Mesenchymal stem cell (in vitro differentiated cells and primary cell): ENCODE measurements around the gene OLFM2.

ENCODE experiments used
- DNase-seq: peaks from one replicate; pipeline ENCODE4 v3.0.0-alpha.2; 2013
- H2AFZ ChIP-seq: one replicate; pipeline ENCODE4 v1.6.1; 2013; ENCODE audit warnings: low read depth, mild to moderate bottlenecking, control low read depth, inconsistent platforms, low read length, moderate library complexity
- H2AK5ac ChIP-seq: 2 replicates; pipeline ENCODE4 v1.6.1; 2013; ENCODE audit warnings: low read length, moderate library complexity, mild to moderate bottlenecking, inconsistent platforms; ENCODE audit not compliant: severe bottlenecking
- H2BK120ac ChIP-seq: one replicate; pipeline ENCODE4 v1.6.1; 2013; ENCODE audit warnings: low read depth, mild to moderate bottlenecking, inconsistent platforms, low read length, moderate library complexity
- H2BK12ac ChIP-seq, 2 experiments: one replicate each; pipeline ENCODE4 v1.6.1; 2013; ENCODE audit warnings: inconsistent platforms in 2 of 2, low read length in 2 of 2, mild to moderate bottlenecking in 2 of 2, moderate library complexity in 2 of 2, control low read depth in 1 of 2
- H2BK15ac ChIP-seq: one replicate; pipeline ENCODE4 v1.6.1; 2013; ENCODE audit warnings: mild to moderate bottlenecking, low read depth, inconsistent platforms; ENCODE audit not compliant: poor library complexity, severe bottlenecking
- H2BK5ac ChIP-seq: 2 replicates; pipeline ENCODE4 v1.6.1; 2013; ENCODE audit warnings: low read depth, mild to moderate bottlenecking, low read length, control low read depth, inconsistent platforms; ENCODE audit not compliant: poor library complexity, severe bottlenecking
- H3K14ac ChIP-seq, 2 experiments: one replicate each; pipeline ENCODE4 v1.6.1; 2013; ENCODE audit warnings: inconsistent platforms in 2 of 2, low read length in 2 of 2, control low read depth in 1 of 2, mild to moderate bottlenecking in 1 of 2, moderate library complexity in 1 of 2
- H3K18ac ChIP-seq, 2 experiments: one replicate each; pipeline ENCODE4 v1.6.1; 2013; ENCODE audit warnings: inconsistent platforms in 2 of 2, low read length in 2 of 2, control low read depth in 1 of 2, low read depth in 1 of 2, mild to moderate bottlenecking in 1 of 2
- H3K23ac ChIP-seq, 2 experiments: one replicate each; pipeline ENCODE4 v1.6.1; 2013; ENCODE audit warnings: inconsistent platforms in 2 of 2, low read length in 2 of 2, mild to moderate bottlenecking in 2 of 2, moderate library complexity in 2 of 2, control low read depth in 1 of 2
- H3K27ac ChIP-seq: 2 replicates; pipeline ENCODE4 v1.5.1; 2013; ENCODE audit warnings: mild to moderate bottlenecking, moderate library complexity, low read length, control low read depth, inconsistent platforms; ENCODE audit not compliant: poor library complexity, severe bottlenecking
- H3K27me3 ChIP-seq, 2 experiments: 2 replicates each; pipeline versions ENCODE4 v1.6.1 to v1.7.0; 2013; ENCODE audit warnings: low read length in 2 of 2, mild to moderate bottlenecking in 2 of 2, moderate library complexity in 2 of 2, control low read depth in 1 of 2, inconsistent platforms in 1 of 2; ENCODE audit not compliant: control insufficient read depth in 1 of 2, insufficient read depth in 1 of 2
- H3K36me3 ChIP-seq, 2 experiments: 2 replicates each; pipeline versions ENCODE4 v1.6.1 to v1.7.0; 2013; ENCODE audit warnings: low read length in 2 of 2, control low read depth in 1 of 2, inconsistent platforms in 1 of 2, low read depth in 1 of 2, mild to moderate bottlenecking in 1 of 2; ENCODE audit not compliant: insufficient read depth in 2 of 2, control insufficient read depth in 1 of 2
- H3K4ac ChIP-seq, 2 experiments: one replicate each; pipeline ENCODE4 v1.6.1; 2013; ENCODE audit warnings: inconsistent platforms in 2 of 2, low read length in 2 of 2, mild to moderate bottlenecking in 2 of 2, moderate library complexity in 2 of 2, control low read depth in 1 of 2, low read depth in 1 of 2
- H3K4me1 ChIP-seq: 2 replicates; pipeline ENCODE4 v1.6.1; 2013; ENCODE audit warnings: low read depth, low read length, control low read depth; ENCODE audit not compliant: control insufficient read depth, insufficient read depth
- H3K4me2 ChIP-seq: 2 replicates; pipeline ENCODE4 v1.6.1; 2013; ENCODE audit warnings: low read length, mild to moderate bottlenecking, inconsistent platforms; ENCODE audit not compliant: poor library complexity, severe bottlenecking
- H3K4me3 ChIP-seq, 2 experiments: 2 replicates each; pipeline versions ENCODE4 v1.5.1 to v1.7.0; 2013; ENCODE audit warnings: low read length in 2 of 2, mild to moderate bottlenecking in 2 of 2, control low read depth in 1 of 2, low read depth in 1 of 2; ENCODE audit not compliant: insufficient read depth in 1 of 2
- H3K79me1 ChIP-seq: replicated peaks from 2 replicates; pipeline ENCODE4 v1.6.1; 2013; ENCODE audit warnings: mild to moderate bottlenecking, control low read depth, low read length, inconsistent platforms; ENCODE audit not compliant: poor library complexity, severe bottlenecking
- H3K9ac ChIP-seq: 2 replicates; pipeline ENCODE4 v1.7.0; 2013; ENCODE audit warnings: mild to moderate bottlenecking, low read length, moderate library complexity
- H3K9me3 ChIP-seq: 2 replicates; pipeline ENCODE4 v1.7.0; 2013; ENCODE audit warnings: mild to moderate bottlenecking, low read length; ENCODE audit not compliant: control insufficient read depth
- H4K8ac ChIP-seq: one replicate; pipeline ENCODE4 v1.6.1; 2013; ENCODE audit warnings: inconsistent platforms, mild to moderate bottlenecking, low read length, moderate library complexity
- H4K91ac ChIP-seq: one replicate; pipeline ENCODE4 v1.6.1; 2013; ENCODE audit warnings: mild to moderate bottlenecking, low read length, inconsistent platforms
- WGBS: methylation state at CpG from one replicate; pipeline ENCODE4 v1.1.7; 2013; ENCODE audit warnings: mixed read lengths; 5-methylcytosine and 5-hydroxymethylcytosine counted together

The OLFM2 gene

DNA sequence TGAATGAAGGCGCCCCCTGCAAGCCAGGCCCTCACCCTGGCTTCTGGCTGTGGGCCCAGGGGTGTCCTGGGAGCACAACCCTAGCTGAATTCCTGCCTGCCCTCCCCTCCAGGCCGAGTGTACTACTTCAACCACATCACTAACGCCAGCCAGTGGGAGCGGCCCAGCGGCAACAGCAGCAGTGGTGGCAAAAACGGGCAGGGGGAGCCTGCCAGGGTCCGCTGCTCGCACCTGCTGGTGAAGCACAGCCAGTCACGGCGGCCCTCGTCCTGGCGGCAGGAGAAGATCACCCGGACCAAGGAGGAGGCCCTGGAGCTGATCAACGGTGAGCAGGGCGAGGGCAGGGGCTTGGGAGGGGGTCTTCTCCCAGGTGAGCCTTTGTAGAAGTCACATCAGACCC, 98.0 kb downstream of the OLFM2 start:
- H4K8ac ChIP-seq: no peak overlapping the region
- H3K4me2 ChIP-seq: no peak overlapping the region
- no peaks in the 10 kb centered on the region for H3K27me3 ChIP-seq
- H3K9me3 ChIP-seq: no peaks in the 10 kb centered on the region
- H3K9ac ChIP-seq: no peak overlapping the region
- H3K4me3 ChIP-seq: no peak overlapping the region
- no peak overlapping the region for H3K18ac ChIP-seq
- H4K91ac ChIP-seq: no peak overlapping the region
- over 99% methylated on average over 15 of the region's 15 CpGs for WGBS
- peaks cover 54% of the 10 kb centered on the region for H3K79me1 ChIP-seq
- no peak overlapping the region for H2BK120ac ChIP-seq
- H3K14ac ChIP-seq: no peak overlapping the region
- no peak overlapping the region for H2BK5ac ChIP-seq
- DNase-seq: no peak
- H2AK5ac ChIP-seq: no peak overlapping the region
- peak overlapping the region in 1 of 2 experiments; percentile 46 for H3K23ac ChIP-seq
- H3K27ac ChIP-seq: no peak overlapping the region
- H2AFZ ChIP-seq: no peak overlapping the region
- H3K36me3 ChIP-seq: peaks cover 48 to 55% of the 10 kb centered on the region in 2 experiments
- H3K4ac ChIP-seq: no peak overlapping the region
- no peak overlapping the region for H2BK15ac ChIP-seq
- H2BK12ac ChIP-seq: no peak overlapping the region
- H3K4me1 ChIP-seq: peaks cover 10% of the 10 kb centered on the region

- no peak overlapping the region for H3K18ac ChIP-seq
- peak overlapping the region in 1 of 2 experiments; percentile 99 for H3K4me3 ChIP-seq
- DNase-seq: peak; percentile 44
- H3K23ac ChIP-seq: no peak overlapping the region
- no peak overlapping the region for H2BK120ac ChIP-seq
- no peaks in the 10 kb centered on the region for H3K27me3 ChIP-seq
- 35% methylated on average over 3 of the region's 5 CpGs for WGBS
- peak overlapping the region; percentile 93 for H3K9ac ChIP-seq
- H3K4me1 ChIP-seq: peaks cover 8% of the 10 kb centered on the region
- H2AFZ ChIP-seq: no peak overlapping the region
- H3K14ac ChIP-seq: no peak overlapping the region
- no peak overlapping the region for H2AK5ac ChIP-seq
- no peak overlapping the region for H2BK5ac ChIP-seq
- no peak overlapping the region for H3K4ac ChIP-seq
- peaks cover 29 to 36% of the 10 kb centered on the region in 2 experiments for H3K36me3 ChIP-seq
- H4K8ac ChIP-seq: no peak overlapping the region
- no peak overlapping the region for H4K91ac ChIP-seq
- no peak overlapping the region for H2BK12ac ChIP-seq
- peak overlapping the region; percentile 49 for H3K4me2 ChIP-seq
- H3K79me1 ChIP-seq: peaks cover 37% of the 10 kb centered on the region
- no peak overlapping the region for H2BK15ac ChIP-seq
- no peak overlapping the region for H3K27ac ChIP-seq
- no peaks in the 10 kb centered on the region for H3K9me3 ChIP-seq
Observed at GRCh38 chr19:9836021-9836420, 100.3 kb downstream of the OLFM2 start.

DNA sequence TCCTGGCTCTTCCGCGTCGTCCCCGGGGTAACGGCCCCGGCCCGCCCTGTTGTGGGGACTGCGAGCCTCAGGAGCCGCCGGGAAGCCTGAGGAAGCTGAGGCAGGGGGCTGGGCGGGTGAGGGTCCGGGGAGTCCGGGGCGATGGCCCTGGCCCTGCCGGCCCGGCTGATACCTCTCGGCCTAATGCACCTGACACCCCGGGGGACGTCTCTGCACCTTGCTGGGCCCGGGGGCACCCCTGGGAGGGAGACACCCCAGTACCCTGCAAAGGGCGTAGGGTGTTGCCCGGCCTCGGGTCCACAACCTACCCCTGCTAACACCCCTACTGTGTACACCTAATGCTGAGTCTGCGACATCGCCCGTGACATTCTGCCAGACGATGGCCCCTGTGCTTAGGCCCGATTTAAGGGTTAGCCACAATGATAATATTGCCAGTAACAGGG, 100.8 kb downstream of the OLFM2 start:
- Histone ChIP-seq H3K27me3 (no peaks in the 10 kb centered on the region), H4K8ac (peak overlapping the region; percentile 35), H3K14ac (no peak overlapping the region), H2BK15ac (no peak overlapping the region), H3K4ac (peak overlapping the region; percentile 1 to 15), H3K9ac (peak overlapping the region; percentile 93), H2AK5ac (no peak overlapping the region), H2BK12ac (no peak overlapping the region), H3K18ac (peak overlapping the region; percentile 67 to 82), H3K9me3 (no peaks in the 10 kb centered on the region), H3K23ac (peak overlapping the region in 1 of 2 experiments; percentile 31), H4K91ac (no peak overlapping the region), H3K36me3 (peaks cover 29 to 33% of the 10 kb centered on the region in 2 experiments), H3K4me2 (peak overlapping the region; percentile 49), H3K79me1 (peaks cover 35% of the 10 kb centered on the region), H2BK5ac (no peak overlapping the region), H2AFZ (peak overlapping the region; percentile 68), H3K4me3 (peak overlapping the region; percentile 88 to 99), H3K27ac (no peak overlapping the region), H2BK120ac (peak overlapping the region; percentile 66), H3K4me1 (peaks cover 8% of the 10 kb centered on the region)
- WGBS: 4% methylated on average over 23 of the region's 28 CpGs
- no peak for DNase-seq

DNA sequence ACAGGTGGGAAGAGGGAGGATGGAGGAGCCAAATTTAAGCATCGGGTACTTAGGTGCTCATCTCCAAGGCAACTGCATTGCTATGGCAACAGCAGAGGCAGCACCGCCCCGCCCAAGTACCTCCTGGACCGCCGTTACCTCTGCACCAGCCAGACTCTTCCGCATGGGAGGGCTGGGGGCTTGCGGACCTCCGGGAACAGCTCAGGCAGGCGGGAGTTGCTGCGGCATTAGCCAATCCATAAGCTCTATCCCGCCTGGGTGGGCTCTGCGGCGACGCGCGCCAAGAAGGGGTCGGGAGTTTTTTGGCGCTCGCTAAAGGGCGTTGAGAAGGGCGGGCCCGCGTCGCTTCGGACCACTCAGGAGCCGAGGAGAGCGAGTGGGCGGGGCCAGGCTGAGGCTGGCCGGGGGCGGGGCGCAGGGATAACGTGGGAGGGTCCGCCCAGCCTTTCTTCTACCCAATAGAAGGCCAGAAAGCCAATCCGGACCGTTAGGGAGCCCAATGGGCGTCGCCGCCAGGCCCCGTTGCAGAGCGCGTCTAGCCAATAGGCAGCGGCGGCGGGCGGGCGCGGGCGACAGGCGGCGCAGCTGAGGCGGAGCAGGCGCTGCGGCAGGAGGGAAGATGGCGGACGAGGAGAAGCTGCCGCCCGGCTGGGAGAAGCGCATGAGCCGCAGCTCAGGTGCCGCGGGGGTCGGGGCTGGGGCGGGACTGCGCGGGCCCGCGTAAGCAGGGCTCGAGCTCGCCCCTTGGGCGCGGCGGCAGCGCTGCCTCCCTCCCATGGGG, 101.4 kb downstream of the OLFM2 start, which contains the start of gene PIN1:
TSS of gene PIN1 (plus strand) at position 593 of the 781 bp plus-strand sequence. CDS start at position 620, 27 bp downstream.
- Histone ChIP-seq H3K14ac (no peak within 1 kb of the TSS), H3K23ac (peak within 1 kb of the TSS in 1 of 2 experiments; percentile 31), H3K4me3 (peak within 1 kb of the TSS; percentile 88 to 99), H3K4me2 (peak within 1 kb of the TSS; percentile 88), H3K9me3 (no peaks in the 10 kb centered on the region), H2BK120ac (peak within 1 kb of the TSS; percentile 66), H3K36me3 (peaks cover 30 to 33% of the 10 kb centered on the region in 2 experiments), H2AFZ (peak within 1 kb of the TSS; percentile 68), H3K79me1 (peaks cover 34% of the 10 kb centered on the region), H2AK5ac (no peak within 1 kb of the TSS), H3K18ac (peak within 1 kb of the TSS; percentile 67 to 82), H3K27ac (no peak within 1 kb of the TSS), H3K27me3 (no peaks in the 10 kb centered on the region), H3K4me1 (peaks cover 8% of the 10 kb centered on the region), H2BK15ac (no peak within 1 kb of the TSS), H4K8ac (peak within 1 kb of the TSS; percentile 35), H4K91ac (no peak within 1 kb of the TSS), H3K9ac (peak within 1 kb of the TSS; percentile 93), H2BK12ac (peak within 1 kb of the TSS in 1 of 2 experiments; percentile 8), H3K4ac (peak within 1 kb of the TSS; percentile 1 to 15), H2BK5ac (no peak within 1 kb of the TSS)
- DNase-seq: peak; percentile 99
- under 1% methylated on average over 61 of the region's 73 CpGs for WGBS
